ENCODE data around the gene KIF3B.

GRCh38 chr20:32292548-32292947 is 15.1 kb downstream of the KIF3B start:
- TF ChIP-seq CTCF (IDR thresholded peaks at IDR 0.05), result no peak
- TF ChIP-seq POLR2A (IDR thresholded peaks at IDR 0.05), result no peak

Measured in heart left ventricle (tissue), 13 donors.